Measurements from ENCODE around the gene GOLGA6C.
"Not testable (repeated sequence)": the region's sequence is repeated elsewhere in the genome, so short reads cannot be mapped to it uniquely, and the experiment has no call there.

DNA sequence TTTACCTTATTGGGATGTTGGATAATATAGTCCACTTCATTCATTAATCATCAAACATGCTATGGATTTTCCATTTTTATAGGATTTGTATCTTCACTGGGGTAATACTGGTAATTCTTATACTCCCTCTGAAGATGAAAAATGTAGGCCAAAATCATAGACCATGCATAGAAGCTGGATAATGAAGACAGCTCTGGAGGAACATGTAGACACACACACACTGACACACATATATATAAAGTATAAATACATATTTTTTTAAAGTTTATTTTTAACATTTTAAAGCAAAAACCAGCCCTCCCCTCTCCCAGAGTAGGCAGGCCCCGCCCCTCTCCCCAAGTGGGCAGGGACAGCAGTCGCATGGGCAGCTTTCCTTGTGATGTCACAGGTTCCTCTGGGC lies at the start of gene GOLGA6C:
- TF ChIP-seq, protein P1, sequence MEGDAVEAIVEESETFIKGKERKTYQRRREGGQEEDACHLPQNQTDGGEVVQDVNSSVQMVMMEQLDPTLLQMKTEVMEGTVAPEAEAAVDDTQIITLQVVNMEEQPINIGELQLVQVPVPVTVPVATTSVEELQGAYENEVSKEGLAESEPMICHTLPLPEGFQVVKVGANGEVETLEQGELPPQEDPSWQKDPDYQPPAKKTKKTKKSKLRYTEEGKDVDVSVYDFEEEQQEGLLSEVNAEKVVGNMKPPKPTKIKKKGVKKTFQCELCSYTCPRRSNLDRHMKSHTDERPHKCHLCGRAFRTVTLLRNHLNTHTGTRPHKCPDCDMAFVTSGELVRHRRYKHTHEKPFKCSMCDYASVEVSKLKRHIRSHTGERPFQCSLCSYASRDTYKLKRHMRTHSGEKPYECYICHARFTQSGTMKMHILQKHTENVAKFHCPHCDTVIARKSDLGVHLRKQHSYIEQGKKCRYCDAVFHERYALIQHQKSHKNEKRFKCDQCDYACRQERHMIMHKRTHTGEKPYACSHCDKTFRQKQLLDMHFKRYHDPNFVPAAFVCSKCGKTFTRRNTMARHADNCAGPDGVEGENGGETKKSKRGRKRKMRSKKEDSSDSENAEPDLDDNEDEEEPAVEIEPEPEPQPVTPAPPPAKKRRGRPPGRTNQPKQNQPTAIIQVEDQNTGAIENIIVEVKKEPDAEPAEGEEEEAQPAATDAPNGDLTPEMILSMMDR (conservative IDR thresholded peaks at IDR 0.05; ENCODE audit: low read length): not testable (repeated sequence)
- TF ChIP-seq EZH2phosphoT487 (IDR thresholded peaks at IDR 0.05; ENCODE audit: borderline replicate concordance, low read depth, low read length): not testable (repeated sequence)
